G401.6 (cell line): Measurements from ENCODE around the gene AHDC1.

Experiments used
- FAIRE-seq: peaks from 2 replicates; lab custom pipeline; 2012; peaks lifted over from hg19 to GRCh38; lab: Jason Lieb, UNC

The AHDC1 gene

DNA sequence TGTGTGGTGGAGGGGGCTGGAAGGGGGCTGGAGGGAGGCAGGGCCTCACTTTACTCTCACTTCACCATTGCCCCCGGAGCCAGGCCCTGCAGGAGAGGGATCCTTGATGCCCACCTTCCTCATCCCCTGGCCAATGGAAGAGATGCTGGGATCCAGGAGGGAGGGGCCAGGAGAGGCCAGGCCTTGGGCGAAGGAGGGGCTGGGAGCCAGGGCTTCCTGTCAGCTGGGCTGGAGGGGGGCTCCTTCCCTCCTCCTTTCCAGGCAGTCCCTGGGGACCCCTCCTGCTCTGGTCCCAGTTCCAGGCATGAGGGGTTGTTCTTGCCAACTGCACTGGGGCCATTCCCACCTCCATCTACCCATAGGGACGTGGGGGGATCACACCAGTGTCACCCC is 5.7 kb downstream of the AHDC1 start:
- FAIRE-seq, result no peak

DNA sequence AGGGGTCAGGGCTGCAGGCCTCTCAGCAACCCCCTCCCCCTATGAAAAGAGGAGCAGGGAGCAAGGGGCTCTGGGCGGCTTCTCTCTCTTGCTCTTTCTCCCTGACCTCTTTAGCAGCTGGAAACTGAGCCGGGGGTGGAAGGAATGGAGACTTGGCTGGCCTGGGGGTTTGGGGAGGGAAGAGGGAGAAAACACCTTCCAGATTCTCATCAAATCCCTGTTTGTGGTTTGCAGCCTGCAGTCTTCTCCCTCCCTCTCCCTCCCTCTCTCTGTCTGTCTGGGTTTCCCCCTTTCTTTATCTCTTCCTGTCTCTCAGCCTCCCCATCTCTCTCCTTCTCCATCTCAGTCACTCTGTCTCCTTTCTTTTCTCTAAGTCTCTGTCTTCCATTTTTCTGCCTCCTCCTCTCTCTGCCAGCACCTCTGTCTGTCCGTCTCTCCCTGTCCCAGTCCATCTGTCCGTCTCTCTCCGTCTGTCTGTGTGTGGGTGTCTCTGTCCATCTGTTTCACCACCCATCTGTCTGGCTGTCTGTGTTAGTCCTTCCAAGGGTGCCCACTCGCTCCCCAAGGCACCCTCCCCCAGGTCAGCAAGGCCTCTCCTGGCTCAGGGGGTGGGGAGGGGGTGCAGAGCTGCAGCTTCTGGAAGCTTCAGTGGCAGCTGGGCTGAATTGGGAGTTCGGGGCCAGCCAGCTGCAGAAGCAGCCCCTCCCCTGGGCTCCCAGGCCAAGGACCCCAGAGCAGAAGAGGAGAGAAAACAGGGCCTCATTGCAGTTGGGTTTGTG is 6.2 kb downstream of the AHDC1 start:
- FAIRE-seq, result no peak

DNA sequence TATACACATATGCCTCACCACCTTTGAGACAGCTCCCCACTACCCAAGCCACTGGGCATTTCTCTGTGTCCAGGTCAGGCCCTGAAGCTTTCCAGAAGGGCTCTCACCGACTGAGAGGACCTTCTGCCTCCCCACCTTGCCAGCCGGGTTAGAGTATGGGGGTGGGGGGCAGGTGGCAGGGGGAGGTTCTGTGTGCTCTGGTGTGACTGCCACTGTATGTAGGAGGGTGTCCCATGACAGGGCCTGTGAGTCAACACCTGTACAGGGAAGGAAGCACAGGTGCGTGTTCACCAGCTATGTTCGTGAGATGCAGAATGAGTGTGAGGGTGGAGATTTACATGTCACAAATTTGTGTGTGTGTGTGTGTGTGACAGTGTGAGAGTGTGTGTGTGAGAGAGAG is 7.0 kb downstream of the AHDC1 start:
- no peak for FAIRE-seq

DNA sequence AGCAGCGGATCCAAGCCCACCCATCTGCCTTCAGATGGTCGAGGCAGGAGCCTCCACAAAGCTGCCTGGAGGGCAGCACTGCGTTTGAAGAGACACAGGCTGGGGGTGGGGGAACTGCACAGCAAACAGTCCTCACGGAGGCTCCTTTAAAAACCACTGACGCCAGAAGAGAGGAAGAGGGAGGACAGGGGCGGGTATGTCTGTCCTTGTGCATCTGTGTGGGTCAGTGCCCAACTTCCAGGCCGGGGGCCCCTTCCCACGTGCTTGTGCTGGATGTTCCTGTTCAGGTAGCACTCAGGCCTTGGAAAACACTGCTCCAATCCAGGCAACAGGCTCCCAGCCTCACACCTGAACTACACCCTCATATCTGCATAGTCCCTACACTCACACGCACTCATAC is 7.7 kb downstream of the AHDC1 start:
- FAIRE-seq, result no peak

DNA sequence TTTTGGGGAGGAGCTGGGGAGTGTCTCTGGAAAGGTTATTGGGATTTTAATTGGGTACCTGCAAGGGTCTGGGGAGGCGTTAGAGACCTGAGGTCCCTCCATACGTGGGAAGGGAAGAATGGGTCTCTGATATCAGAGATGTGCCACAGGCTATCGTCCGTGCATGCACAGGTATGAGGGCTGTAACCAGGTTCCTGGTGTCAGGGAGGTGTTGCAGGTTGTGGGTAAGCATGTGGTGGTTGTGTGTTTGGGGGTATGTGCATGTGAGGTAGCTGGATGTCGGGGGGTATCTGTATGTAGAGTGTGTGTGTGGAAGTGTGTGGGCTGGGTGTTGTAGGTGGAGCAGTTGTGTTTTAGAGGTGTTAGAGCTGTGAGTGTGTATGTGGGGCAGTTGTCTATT is 8.3 kb downstream of the AHDC1 start:
- FAIRE-seq, result no peak

DNA sequence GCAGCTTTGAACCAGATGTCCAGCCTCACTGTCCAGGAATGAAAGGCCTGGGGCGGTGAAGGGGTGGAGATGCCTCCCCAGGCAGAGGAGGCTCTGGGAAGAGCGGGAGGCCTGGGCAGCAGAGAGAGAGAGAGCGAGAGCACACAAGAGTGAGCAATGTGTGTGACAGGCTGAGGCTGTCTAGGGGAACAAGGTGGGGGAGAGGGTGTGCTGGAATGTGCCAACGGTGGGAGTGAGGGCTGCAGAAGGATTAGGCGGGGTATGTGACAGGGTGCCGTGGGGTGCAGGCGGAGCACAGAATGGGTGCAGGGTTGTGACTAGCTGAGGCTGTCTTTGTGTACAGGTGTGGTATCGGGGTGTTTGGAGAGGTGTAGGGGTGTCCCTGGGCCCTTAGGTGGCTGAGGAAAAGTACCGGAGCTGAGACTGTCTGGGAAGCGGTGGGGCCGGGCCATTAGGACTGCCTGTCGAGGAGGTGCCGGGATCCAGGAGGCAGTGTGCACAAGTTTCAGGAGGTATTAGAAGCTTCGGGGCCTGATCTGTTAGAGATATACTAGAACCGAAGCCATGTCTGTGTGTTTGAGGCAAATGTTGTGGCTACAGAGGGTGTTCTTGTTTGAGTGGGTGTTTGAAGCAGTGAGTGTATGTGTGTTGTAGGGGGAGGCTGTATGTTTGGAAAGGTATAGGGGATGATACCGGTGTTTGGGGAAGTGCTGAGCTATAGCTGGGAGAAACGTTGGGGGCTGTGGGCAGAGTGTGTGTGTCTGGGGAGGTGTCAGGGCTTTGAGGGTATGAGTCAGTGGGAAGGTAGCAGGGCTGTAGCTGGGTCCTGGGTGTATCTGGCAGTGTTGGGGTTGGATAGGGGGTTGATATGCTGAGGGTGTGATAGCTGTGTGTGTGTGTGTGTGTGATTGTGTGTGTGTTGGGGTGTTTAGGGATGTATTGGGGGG is 9.1 kb downstream of the AHDC1 start:
- no peak for FAIRE-seq

DNA sequence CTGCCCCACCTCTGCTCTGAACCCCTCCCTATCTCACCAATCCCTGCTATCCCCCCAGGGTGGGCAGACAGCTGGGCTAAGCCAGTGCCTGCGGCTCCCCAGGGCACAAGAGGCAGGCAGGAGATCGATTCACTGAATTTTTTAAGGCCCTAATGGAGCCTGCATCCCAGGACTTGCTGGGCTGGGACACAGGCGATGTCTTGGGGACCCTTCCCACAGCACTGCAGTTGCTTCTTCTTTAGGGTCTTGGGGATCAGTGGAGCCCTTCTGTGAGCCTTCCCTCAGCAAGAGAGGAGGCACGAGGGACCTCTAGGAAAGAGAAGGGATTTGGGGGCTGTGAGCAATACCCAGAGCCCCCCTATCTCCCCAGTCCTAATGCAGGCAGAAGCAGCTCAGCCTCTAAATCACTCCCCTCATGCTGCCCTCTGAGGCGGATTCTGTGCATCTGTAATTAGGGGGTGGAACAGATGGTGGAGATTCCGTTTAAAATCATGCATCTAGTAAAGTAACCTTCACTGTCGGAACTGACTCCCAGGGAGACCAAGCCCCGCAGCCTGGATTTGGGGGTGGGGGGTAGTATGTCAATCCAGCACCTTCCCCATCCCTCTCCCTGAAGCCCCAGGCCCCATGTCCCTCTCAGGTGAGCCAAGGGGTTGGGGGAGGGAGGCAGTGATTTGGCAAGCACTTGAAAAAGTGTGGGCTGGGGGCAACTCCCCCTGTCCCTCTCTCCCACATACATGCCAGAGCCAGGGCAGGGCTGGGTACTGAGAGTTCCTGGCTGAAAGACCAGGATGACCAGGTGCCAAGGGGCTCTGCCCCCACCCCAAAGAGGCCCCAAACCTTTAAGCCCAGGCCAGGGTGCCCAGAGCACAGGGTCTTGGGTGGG is 10.0 kb downstream of the AHDC1 start:
- no peak for FAIRE-seq

DNA sequence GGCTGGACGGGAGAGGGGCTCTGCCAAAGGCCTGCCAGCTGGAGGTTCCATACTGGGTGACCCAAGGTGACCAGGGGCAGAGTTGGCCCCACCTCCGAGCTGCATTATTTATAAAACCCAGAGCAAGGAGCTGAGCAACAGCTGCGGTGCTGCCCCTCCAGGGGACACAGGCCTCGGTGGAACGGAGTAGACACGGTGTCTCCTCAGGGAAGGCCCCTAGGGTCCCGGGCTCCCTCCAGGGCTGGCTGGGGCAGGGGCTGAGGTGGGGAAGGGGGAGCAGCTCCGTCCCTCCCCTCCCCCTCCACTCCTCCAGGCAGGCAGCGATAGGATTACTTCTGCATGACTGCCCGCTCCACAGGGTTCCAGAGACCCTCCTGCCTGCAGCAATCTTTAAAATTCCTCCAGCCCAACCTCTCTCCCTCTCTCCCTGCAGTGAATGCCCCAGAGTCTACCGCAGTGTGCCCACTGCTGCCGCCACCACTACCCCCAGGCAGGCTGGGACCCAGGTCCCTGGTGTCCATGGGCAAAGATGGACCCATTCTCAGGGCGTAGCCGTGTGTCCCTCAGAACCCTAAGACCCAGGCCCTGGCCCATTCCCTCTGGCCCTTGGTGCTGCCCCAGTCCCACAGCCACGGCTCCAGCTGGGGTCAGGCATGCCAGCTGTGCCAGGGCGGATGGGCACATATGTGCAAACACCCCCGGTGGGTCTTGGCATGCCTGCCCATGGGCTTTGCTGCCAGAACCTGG is 10.8 kb downstream of the AHDC1 start:
- no peak for FAIRE-seq

DNA sequence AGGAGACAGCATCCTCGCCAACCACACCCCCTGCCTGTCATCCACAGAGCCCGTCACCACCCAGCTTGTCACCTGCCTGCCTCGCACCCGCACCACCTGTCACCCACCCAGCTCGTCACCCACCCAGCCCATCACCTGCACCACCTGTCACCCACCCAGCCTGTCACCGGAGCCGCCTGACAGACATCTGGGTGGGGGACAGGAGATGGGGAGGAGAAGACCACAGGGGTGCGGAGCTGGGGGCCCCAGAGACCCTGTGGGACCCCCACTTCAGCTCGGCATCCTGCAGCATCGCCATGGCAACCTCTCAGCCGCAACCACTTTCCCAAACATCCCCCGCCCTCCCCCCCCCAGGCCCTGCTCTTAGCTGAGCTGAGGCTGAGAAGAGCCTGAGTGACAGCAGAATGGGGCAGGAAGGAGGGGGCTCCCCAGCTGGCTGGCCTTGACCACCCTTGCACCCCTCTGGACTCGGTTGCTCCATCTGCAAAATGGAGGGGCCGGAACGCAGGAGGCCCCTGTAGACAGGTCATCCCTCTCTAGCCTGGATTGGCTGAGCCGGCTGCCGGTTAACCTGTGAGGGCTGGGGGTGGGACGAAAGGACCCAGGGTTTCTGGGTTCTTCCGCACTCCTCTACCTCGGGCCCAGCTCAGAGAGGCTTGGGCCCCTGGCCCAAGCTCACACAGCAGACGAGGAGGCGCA is 11.6 kb downstream of the AHDC1 start:
- no peak for FAIRE-seq

DNA sequence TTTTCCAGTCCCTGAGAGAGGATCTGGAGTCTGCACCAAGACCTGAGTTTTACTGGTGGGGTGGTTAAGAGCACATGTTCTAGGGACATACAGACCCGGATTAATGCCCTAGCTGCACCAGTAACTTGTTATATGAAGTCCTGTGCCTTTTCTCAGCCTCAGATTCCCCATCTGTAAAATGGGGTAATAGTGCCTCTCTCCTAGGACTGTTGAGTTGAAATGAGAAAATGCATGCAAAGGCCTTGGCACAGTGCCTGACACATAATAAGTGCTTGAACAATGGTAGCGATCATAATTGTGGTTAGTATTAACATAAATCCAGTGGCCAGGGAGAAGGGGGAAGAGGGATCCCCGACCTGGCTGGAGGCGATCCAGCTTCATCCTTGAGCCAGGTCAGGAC is 12.3 kb downstream of the AHDC1 start:
- FAIRE-seq, result no peak

DNA sequence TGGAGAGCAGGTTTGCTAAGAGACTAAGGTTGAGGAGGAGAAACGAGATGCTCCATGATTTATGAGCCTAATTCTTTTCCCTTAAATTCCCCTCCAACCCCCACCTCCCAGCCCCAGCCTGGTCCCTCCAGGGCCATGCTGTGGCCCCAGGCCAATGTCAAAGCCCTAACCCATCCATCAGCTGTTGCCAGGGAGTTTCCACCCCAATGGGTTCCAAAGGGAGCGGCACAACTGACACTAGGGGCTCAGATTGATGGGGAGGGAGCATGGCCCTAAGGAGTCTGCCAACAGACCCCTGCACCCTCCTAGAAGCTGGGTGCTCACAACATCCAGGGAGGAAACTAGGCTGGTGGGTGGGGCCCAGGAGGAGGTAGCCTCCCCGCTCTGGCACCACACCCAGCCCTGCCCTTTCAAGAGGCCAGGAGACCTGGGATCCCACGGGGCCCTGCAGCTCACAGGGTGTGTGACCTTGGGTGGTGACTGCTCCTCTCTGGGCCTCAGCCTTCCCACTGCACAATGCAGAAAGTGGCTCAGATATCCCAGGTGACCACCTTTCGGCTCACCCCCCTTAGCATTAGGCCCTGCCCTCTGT is 12.9 kb downstream of the AHDC1 start:
- no peak for FAIRE-seq

DNA sequence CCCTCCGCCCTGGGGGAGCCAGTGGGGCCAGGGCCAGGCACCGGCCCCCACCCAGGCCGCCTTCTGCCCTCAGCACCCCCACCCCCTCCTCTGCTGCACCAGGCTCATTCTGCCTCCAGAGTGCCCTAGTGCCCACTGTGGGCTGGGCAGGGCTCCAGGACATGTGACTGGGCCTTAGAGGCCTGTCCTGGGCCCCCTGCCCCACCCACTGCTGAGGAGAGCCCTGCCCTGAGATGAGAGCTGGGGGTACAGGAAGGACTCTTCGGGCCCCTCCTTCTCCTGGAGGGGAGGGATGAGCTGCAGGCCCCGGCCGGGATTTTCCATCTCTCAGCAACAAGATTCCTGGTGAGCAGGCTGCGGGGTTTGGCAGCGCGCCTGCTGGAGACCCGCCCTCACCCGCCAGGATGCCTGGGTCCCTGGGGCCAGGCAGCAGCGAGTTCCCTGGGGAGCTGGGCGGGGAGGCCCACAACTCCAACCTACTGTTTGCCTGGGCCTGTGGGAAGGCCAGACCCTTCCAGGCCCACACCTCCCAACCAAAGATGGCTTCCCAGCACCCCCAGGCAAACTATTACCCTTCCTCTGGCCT is 14.0 kb downstream of the AHDC1 start:
- FAIRE-seq, result no peak

DNA sequence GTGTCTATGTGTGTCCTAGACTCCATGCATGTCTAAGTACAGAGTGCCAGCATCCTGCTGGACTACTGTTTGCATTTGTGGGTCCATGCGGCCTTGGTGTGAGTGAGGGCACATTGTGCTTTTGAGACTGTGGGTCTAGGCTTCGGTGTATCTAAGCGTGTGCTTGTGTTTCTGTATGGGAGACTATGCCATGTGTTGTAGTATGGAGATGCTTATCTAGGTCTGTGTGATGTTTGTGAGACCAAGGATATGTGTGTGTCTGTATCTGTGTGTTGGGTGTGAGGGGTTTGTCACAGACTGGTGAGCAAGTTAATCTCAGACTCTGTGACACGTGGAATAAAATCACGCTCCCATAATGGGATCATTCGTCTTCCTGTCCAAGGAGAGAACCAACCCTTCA is 14.5 kb downstream of the AHDC1 start:
- FAIRE-seq, result no peak

DNA sequence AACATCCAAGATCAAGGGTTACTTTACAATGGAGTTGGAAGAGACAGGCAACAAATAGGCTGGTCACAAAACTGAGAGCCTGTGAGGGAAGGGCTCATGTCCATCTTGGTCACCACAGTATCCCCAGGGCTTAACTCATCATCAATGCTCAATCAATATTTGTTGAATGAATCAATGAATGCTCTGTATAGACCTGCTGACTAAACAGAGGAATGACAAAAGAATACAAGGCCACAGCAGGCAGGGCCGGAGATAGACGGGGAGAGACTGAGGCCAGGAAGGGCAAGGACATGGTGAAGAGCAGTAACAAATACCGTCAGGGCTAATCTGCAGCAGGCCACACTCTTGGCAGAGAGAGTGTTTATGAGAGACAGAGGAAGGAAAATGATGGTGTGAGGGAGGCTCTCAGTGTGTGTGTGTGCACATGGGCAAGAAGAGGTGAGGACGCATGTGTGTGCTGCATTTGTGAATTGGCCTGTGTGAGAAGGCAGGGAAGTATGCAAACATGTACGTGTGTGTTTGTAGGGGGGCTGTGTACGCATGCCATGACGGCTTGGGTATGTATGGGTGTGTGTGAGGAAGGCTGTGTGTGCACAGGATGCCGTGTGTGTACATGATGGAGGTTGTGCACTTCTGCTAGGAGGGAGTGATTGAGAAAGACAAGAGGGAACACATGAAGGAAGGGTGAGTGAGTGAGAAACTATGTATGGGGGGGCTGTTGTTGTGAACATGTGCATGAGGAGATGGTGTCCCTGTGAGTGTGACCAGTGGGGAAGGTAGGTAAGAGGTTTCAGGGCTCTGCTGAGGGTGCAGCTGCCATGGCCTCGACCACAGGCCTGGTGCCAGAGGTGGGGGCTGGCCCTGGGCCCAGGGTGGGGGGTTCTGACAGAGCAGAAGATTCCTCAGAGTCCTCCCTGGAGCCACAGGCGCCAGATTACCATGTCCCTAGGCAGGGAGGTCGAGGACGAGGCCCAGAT is 15.4 kb downstream of the AHDC1 start:
- FAIRE-seq, result no peak

DNA sequence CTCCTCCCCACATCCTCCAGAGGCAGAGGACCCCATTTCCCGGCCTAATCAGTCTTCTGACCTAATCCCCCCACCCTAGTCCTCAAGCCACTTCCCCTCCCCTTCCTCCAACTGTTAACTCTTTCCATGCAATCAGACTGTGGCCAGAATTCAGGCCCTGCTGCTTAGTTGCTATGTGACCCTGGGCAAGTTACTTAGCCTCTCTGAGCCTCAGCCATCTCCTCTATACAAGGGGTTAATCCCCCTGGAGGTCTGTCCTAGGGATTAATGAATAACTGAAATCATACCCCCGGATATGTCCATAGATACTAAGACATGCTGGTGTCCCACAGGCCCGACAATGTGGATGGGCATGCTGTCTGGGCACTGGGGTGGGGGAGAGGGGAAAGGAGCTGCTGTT is 18.3 kb downstream of the AHDC1 start:
- no peak for FAIRE-seq

DNA sequence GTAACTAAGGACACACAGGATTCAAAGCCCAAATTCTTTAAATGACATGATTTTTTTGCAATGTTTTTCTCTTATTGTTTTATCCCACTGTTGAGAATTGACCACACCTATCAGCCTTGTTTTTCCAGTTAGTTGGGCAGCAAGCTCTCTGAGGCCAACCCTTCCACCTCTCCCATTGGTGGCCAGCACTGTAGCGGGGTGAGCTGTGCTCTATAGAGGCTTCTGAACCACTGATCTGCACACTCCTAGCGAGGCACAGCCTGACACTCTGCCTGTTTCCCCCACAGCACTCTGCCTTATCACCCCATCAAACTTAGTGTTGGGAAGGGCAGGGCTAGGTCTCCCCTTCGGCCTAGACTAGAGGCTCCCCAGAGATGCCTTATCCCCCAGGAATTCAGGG is 19.5 kb downstream of the AHDC1 start:
- no peak for FAIRE-seq

DNA sequence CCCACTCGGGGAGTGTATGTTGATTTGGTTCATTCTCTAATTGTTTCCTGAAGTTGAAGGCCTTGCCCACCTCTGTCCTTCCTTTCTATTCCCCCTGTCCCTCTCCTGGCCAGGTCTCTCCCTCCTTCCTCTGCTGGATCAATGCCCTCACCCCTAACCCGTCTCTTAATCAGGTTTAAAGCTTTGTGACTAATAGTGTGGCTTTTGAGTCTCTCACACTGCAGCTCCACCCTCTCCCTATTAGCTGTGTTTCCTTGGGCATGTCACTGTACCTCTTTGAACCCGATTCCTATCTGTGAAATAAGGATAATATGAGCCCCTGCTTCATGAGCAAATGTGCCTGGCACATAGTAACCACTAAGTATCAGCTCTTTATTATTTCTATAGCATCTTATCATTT is 20.5 kb downstream of the AHDC1 start:
- FAIRE-seq, result no peak

DNA sequence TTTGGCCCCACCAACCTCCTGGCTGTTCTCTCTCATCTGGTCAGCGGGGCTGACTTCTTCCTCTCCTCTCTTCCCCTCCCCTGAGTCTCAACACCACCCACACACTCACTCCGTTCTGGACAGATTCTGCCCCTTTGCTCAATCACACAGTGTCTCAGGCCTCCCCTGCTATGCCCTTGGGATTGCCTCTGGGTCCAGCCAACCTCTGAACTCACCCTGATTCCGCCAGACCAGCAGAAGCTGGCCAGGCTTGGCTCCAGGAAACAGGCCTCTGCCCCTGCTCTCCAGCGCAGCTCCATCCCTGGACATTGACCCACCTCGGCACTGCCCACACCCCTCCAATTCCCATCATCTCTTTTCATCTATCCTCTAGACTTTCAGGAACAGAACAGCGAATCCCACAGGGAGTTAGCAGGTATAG is 22.1 kb downstream of the AHDC1 start:
- no peak for FAIRE-seq

DNA sequence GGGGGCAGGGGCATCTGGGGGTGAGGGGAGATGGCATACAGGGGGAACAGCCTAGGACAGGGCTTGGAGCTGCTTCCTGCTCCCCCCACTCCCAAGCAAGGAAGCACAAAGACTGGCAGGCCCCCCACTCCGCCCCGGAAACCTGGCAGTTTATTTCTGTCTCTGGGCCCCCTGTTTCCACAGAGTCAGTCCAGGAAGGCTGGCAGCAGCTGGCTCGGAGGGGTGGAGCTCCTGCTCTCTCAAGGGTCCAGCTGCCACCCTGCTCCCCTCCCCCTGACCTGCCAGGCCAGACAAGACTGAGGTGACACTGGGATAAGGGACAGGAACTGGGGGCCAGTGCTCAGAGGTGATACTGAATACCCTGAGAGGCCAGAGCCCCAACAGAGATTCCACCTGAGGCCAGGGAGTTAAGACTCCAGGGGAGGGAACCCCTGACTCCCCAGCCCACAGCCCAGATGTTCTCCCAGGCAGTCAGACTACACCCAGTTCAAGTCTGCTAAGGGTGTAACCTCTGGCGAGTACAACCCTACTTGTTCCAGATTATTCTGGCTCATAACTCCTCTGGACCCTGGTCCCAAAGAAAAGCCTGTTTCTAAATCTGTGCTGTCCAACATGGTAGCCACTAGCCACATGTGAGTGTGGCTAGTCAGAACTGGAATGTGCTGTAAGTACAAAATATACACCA is 26.3 kb downstream of the AHDC1 start:
- no peak for FAIRE-seq
